ENCODE results near the gene HOXA10. TPM values are rescaled to one million over a fixed set of nuclear protein-coding genes. Genes with fewer than 3 reads are reported as not detected.

Gene HOXA10
- total RNA-seq, 1 experiment from 2014 or later, result 9.5 TPM

GRCh38 chr7:27160546-27161213 lies 13.4 kb downstream of the HOXA10 start:
- peaks cover 7% of the 10 kb centered on the region for H3K4me1 ChIP-seq
- H3K27me3 Mint-ChIP-seq (ENCODE audit: insufficient read depth, unreplicated experiment), result no peaks in the 10 kb centered on the region
- BruUV-seq (replicated peaks), result no TSS peak
- ChIA-PET CTCF (interaction anchor here (0.6 to 2.8 kb wide), 26 partner anchors 9 to 1497 kb away, joined by 3 to 51 read pairs (median 4); partner anchors contain the start of genes HOXA3 and SKAP2), POLR2A (interaction anchor here (0.6 to 1.3 kb wide), 6 partner anchors 10 to 296 kb away, joined by 3 to 10 read pairs (median 4); partner anchors contain the start of gene HOXA4)
- intact Hi-C loops (cut with micrococcal nuclease; ENCODE audit: unreplicated experiment), result loop anchor here (1.0 to 10.0 kb wide), 6 partner anchors 9 to 1266 kb away; partner anchors contain the start of genes CBX3, HNRNPA2B1 and SKAP2
- peak overlapping the region; percentile 73 for H3K4me3 ChIP-seq (ENCODE audit: low read depth, low read length)
- H3K27me3 ChIP-seq (replicated peaks; ENCODE audit: control insufficient read depth, insufficient read depth, low read length), result no peaks in the 10 kb centered on the region
- H3K4me3 Mint-ChIP-seq (ENCODE audit: unreplicated experiment), result peak overlapping the region; percentile 77
- DNase-seq, result peak; percentile 84 to 93
- no peaks in the 10 kb centered on the region for H3K36me3 ChIP-seq (ENCODE audit: control insufficient read depth, insufficient read depth, low read length)
- no peak overlapping the region for H3K27ac Mint-ChIP-seq (ENCODE audit: unreplicated experiment)
- H3K4me1 Mint-ChIP-seq (ENCODE audit: low read depth, unreplicated experiment), result peaks cover 14% of the 10 kb centered on the region
- H3K36me3 Mint-ChIP-seq (ENCODE audit: insufficient read depth, unreplicated experiment), result peaks cover 14% of the 10 kb centered on the region
- H3K9me3 Mint-ChIP-seq (ENCODE audit: unreplicated experiment), result no peaks in the 10 kb centered on the region
- H3K9me3 ChIP-seq, result no peaks in the 10 kb centered on the region
- TF ChIP-seq CTCF (IDR thresholded peaks at IDR 0.05; ENCODE audit: insufficient read depth in 1 of 2, low read depth in 1 of 2, low read length in 1 of 2, severe bottlenecking in 1 of 2, unreplicated experiment in 1 of 2), result peak; percentile 94 to 98

- Mint-ChIP-seq H3K4me1 (ENCODE audit: low read depth, unreplicated experiment) (peaks cover 14% of the 10 kb centered on the region), H3K4me3 (ENCODE audit: unreplicated experiment) (peak overlapping the region; percentile 77), H3K27me3 (ENCODE audit: insufficient read depth, unreplicated experiment) (no peaks in the 10 kb centered on the region), H3K9me3 (ENCODE audit: unreplicated experiment) (no peaks in the 10 kb centered on the region), H3K36me3 (ENCODE audit: insufficient read depth, unreplicated experiment) (peaks cover 18% of the 10 kb centered on the region), H3K27ac (ENCODE audit: unreplicated experiment) (no peak overlapping the region)
- no TSS peak for BruUV-seq (replicated peaks)
- CTCF ChIA-PET, result interaction anchor here (0.6 to 2.8 kb wide), 13 partner anchors 8 to 791 kb away, joined by 3 to 51 read pairs (median 5); partner anchors contain the start of genes HOXA3 and SKAP2
- DNase-seq, result peak in 1 of 2 experiments; percentile 17
- Histone ChIP-seq H3K36me3 (ENCODE audit: control insufficient read depth, insufficient read depth, low read length) (no peaks in the 10 kb centered on the region), H3K27me3 (replicated peaks; ENCODE audit: control insufficient read depth, insufficient read depth, low read length) (no peaks in the 10 kb centered on the region), H3K4me1 (peaks cover 7% of the 10 kb centered on the region), H3K4me3 (ENCODE audit: low read depth, low read length) (peak overlapping the region; percentile 73), H3K9me3 (no peaks in the 10 kb centered on the region)
- no peak for TF ChIP-seq CTCF (IDR thresholded peaks at IDR 0.05; ENCODE audit: insufficient read depth in 1 of 2, low read depth in 1 of 2, low read length in 1 of 2, severe bottlenecking in 1 of 2, unreplicated experiment in 1 of 2)
- intact Hi-C loops (cut with micrococcal nuclease; ENCODE audit: unreplicated experiment), result loop anchor here (2.0 to 10.0 kb wide), 5 partner anchors 298 to 1265 kb away; partner anchors contain the start of genes CBX3, HNRNPA2B1 and SKAP2
- POLR2A ChIA-PET, result interaction anchor here (0.7 to 1.3 kb wide), 3 partner anchors 9 to 38 kb away, joined by 3 to 5 read pairs (median 3); partner anchors contain the start of gene HOXA4
Measured at GRCh38 chr7:27160145-27160545, 14.0 kb downstream of the HOXA10 start.

GRCh38 chr7:27159266-27160144 lies 14.6 kb downstream of the HOXA10 start:
- Mint-ChIP-seq H3K27ac (ENCODE audit: unreplicated experiment) (no peak overlapping the region), H3K27me3 (ENCODE audit: insufficient read depth, unreplicated experiment) (no peaks in the 10 kb centered on the region), H3K36me3 (ENCODE audit: insufficient read depth, unreplicated experiment) (peaks cover 23% of the 10 kb centered on the region), H3K9me3 (ENCODE audit: unreplicated experiment) (no peaks in the 10 kb centered on the region), H3K4me3 (ENCODE audit: unreplicated experiment) (peak overlapping the region; percentile 69), H3K4me1 (ENCODE audit: low read depth, unreplicated experiment) (peaks cover 14% of the 10 kb centered on the region)
- Histone ChIP-seq H3K36me3 (ENCODE audit: control insufficient read depth, insufficient read depth, low read length) (no peaks in the 10 kb centered on the region), H3K27me3 (replicated peaks; ENCODE audit: control insufficient read depth, insufficient read depth, low read length) (no peaks in the 10 kb centered on the region), H3K9me3 (no peaks in the 10 kb centered on the region), H3K4me1 (peaks cover 7% of the 10 kb centered on the region), H3K4me3 (ENCODE audit: low read depth, low read length) (no peak overlapping the region)
- peak in 1 of 2 experiments; percentile 15 for DNase-seq
- POLR2A ChIA-PET, result no interaction called here
- intact Hi-C loops (cut with micrococcal nuclease; ENCODE audit: unreplicated experiment), result loop anchor here (2.0 to 10.0 kb wide), 5 partner anchors 297 to 1265 kb away; partner anchors contain the start of genes CBX3, HNRNPA2B1 and SKAP2
- no TSS peak for BruUV-seq (replicated peaks)
- CTCF ChIA-PET, result interaction anchor here (0.7 kb wide), 1 partner anchor 308 kb away, joined by 3 read pairs; no protein-coding TSS in a partner anchor
- no peak for TF ChIP-seq CTCF (IDR thresholded peaks at IDR 0.05; ENCODE audit: insufficient read depth in 1 of 2, low read depth in 1 of 2, low read length in 1 of 2, severe bottlenecking in 1 of 2, unreplicated experiment in 1 of 2)

Data from Caco-2 (cell line).